OCI-LY3 (cell line): ENCODE measurements around the gene ZBTB5.
A peak's percentile ranks its signal among the peaks of the same experiment; 100 is the strongest.

Source experiments
- H2AFZ ChIP-seq: fragments of 200-600, 300-600 bp; shearing (Covaris generic); 2 replicates; pipeline ENCODE4 v1.6.0; 2014; ENCODE audit warnings: antibody characterized with exemption, low read depth, low read length
- H3K27ac ChIP-seq: fragments of 200-600, 300-600 bp; sonication (generic); 2 replicates; pipeline ENCODE4 v1.5.1; 2014; ENCODE audit warnings: mild to moderate bottlenecking, low read length, moderate library complexity, mixed read lengths
- H3K27me3 ChIP-seq: fragments of 200-600, 300-600 bp; sonication (generic); 2 replicates; pipeline ENCODE4 v1.6.1; 2014; ENCODE audit warnings: low read depth, low read length, mixed read lengths
- H3K36me3 ChIP-seq: fragments of 200-600, 300-600 bp; sonication (generic); replicated peaks from 2 replicates; pipeline ENCODE3; 2014; ENCODE audit warnings: low read depth, low read length, mixed read lengths
- H3K4me1 ChIP-seq: fragments of 300-600, 200-600 bp; sonication (generic); 2 replicates; pipeline ENCODE4 v1.6.1; 2014; ENCODE audit warnings: low read length, mixed read lengths
- H3K4me2 ChIP-seq: fragments of 200-600, 300-600 bp; sonication (generic); 2 replicates; pipeline ENCODE4 v1.6.1; 2014; ENCODE audit warnings: low read length, mixed read lengths
- H3K4me3 ChIP-seq: fragments of 300-600, 200-600 bp; sonication (generic); 2 replicates; pipeline ENCODE4 v1.5.1; 2014; ENCODE audit warnings: antibody characterized with exemption, mild to moderate bottlenecking, low read length, moderate library complexity
- H3K79me2 ChIP-seq: fragments of 300-600, 200-600 bp; shearing (Covaris generic); 2 replicates; pipeline ENCODE4 v1.6.1; 2014; ENCODE audit warnings: mild to moderate bottlenecking, low read length, mixed read lengths
- H3K9ac ChIP-seq: fragments of 300-600, 200-600 bp; shearing (Covaris generic); 2 replicates; pipeline ENCODE4 v1.6.0; 2014; ENCODE audit warnings: mild to moderate bottlenecking, low read length, moderate library complexity
- H3K9me3 ChIP-seq: fragments of 200-600, 300-600 bp; shearing (Covaris generic); 2 replicates; pipeline ENCODE4 v1.6.1; 2014; ENCODE audit warnings: low read length, mixed read lengths; ENCODE audit not compliant: insufficient read depth
- H4K20me1 ChIP-seq: fragments of 200-600, 300-600 bp; sonication (generic); 2 replicates; pipeline ENCODE4 v1.6.1; 2016; ENCODE audit warnings: low read length, mixed read lengths; ENCODE audit not compliant: insufficient read depth
- CTCF ChIP-seq: fragments of 200-600, 300-600 bp; sonication (generic); IDR thresholded peaks from 2 replicates; pipeline ENCODE4 v1.5.1; 2014; ENCODE audit warnings: antibody characterized with exemption, low read length, low read depth
- EZH2phosphoT487 ChIP-seq: fragments of 200-600 bp; shearing (Covaris generic); IDR thresholded peaks from 2 replicates; pipeline ENCODE4 v1.6.1; 2018; ENCODE audit warnings: antibody characterized with exemption, mixed run types, low read depth

The ZBTB5 gene

GRCh38 chr9:37395229-37395628 lies 70.0 kb downstream of the ZBTB5 start:
- no peak for TF ChIP-seq CTCF
- no peak for TF ChIP-seq EZH2phosphoT487
- no peak overlapping the region for H3K4me3 ChIP-seq
- no peaks in the 10 kb centered on the region for H3K36me3 ChIP-seq
- H3K79me2 ChIP-seq, result no peaks in the 10 kb centered on the region
- H3K4me1 ChIP-seq, result peaks cover 38% of the 10 kb centered on the region
- no peak overlapping the region for H3K4me2 ChIP-seq
- peak overlapping the region; percentile 18; the same call in 1 of the 2 replicates for H3K27ac ChIP-seq
- H3K9me3 ChIP-seq, result no peaks in the 10 kb centered on the region
- H3K27me3 ChIP-seq, result no peaks in the 10 kb centered on the region
- H4K20me1 ChIP-seq, result no peaks in the 10 kb centered on the region
- no peak overlapping the region for H3K9ac ChIP-seq
- H2AFZ ChIP-seq, result no peak overlapping the region

- H3K4me2 ChIP-seq, result no peak overlapping the region
- H3K79me2 ChIP-seq, result no peaks in the 10 kb centered on the region
- no peaks in the 10 kb centered on the region for H4K20me1 ChIP-seq
- H2AFZ ChIP-seq, result no peak overlapping the region
- 0 out of 2 replicates have a peak overlapping the region, but pooled peaks have one; percentile 4 for H3K27ac ChIP-seq
- H3K36me3 ChIP-seq, result no peaks in the 10 kb centered on the region
- no peak overlapping the region for H3K4me3 ChIP-seq
- no peak for TF ChIP-seq CTCF
- no peak for TF ChIP-seq EZH2phosphoT487
- peaks cover 34% of the 10 kb centered on the region for H3K4me1 ChIP-seq
- no peaks in the 10 kb centered on the region for H3K27me3 ChIP-seq
- H3K9ac ChIP-seq, result no peak overlapping the region
- no peaks in the 10 kb centered on the region for H3K9me3 ChIP-seq
Measured at GRCh38 chr9:37392272-37392671, 73.0 kb downstream of the ZBTB5 start.

- Histone ChIP-seq H4K20me1 (no peaks in the 10 kb centered on the region), H3K36me3 (no peaks in the 10 kb centered on the region), H3K4me1 (peaks cover 39% of the 10 kb centered on the region), H3K9ac (peak overlapping the region; percentile 53; the same call in 1 of the 2 replicates), H3K79me2 (no peaks in the 10 kb centered on the region), H2AFZ (no peak overlapping the region), H3K27me3 (no peaks in the 10 kb centered on the region), H3K9me3 (no peaks in the 10 kb centered on the region), H3K4me3 (no peak overlapping the region), H3K4me2 (peak overlapping the region; percentile 34), H3K27ac (peak overlapping the region; percentile 58)
- TF ChIP-seq EZH2phosphoT487 (no peak), CTCF (peak; percentile 83)
Measured at GRCh38 chr9:37390759-37391158, 74.5 kb downstream of the ZBTB5 start.
